Measurements from ENCODE around the gene ADAM19.

The ADAM19 gene

DNA sequence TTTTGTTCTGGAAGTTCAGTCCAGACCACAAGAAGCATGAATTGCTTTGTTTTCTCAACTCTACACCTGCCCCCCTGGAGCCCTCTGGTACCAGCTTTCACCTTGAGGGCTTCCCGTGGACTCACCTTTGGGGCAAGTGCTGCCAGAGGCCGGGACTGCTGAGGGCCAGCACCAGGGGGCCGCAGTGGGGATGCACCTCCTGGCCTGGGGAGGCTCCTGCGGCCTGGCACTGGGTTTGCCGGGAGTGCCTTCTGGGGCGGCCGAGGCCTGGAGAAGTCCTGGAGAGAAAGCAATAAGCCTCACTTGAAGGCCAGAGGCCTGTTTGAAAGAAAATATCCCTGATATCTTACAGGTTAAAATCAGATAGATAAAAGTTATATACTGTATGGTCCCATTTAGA is 93.9 kb downstream of the ADAM19 start:
- DNase-seq: no peak

- no peak for DNase-seq
Measured at GRCh38 chr5:157481265-157481664, 94.3 kb downstream of the ADAM19 start.

DNA sequence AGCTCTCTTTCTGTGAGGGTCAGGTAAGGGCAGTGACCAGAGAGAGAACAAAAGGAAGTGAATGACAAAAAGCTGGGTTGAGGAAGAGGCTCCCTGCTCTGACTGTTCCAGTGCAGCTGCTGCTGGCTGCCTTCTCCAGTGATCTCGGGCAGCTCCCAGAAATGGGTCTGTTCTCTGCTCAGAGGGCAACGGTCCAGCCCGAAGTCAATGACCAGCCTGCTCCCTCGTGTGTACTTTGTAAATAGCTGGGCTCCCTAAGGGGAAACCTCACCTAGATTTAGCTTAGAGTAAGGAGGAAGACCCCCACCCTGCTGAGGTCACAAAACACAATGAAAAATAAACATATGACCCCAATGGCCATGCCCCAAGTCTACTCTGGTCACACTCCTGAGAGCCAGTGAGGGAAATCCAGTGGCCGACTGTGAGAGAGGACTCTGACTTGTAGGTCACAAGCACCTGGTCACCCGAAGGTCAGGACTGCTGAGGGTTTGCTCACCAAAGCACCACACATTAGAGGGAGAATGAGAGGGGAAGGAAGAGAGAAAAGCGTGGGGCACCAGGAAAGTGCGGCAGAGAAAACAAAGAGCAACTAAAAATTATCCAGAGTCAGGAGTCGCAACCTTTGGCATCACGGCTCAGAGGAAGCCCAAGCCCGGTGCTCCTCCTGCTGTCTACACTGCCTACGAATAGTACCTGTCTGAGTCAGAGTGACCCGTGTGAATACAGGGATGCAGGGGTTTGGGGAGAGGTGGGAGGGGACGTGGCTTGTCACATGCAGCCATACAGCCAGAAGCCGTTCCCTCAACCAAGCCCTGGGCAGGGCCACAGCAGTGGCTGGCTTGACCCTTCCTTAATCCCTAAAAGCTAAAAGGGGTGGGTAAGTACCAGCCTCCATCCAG is 95.7 kb downstream of the ADAM19 start:
- no peak for DNase-seq

DNA sequence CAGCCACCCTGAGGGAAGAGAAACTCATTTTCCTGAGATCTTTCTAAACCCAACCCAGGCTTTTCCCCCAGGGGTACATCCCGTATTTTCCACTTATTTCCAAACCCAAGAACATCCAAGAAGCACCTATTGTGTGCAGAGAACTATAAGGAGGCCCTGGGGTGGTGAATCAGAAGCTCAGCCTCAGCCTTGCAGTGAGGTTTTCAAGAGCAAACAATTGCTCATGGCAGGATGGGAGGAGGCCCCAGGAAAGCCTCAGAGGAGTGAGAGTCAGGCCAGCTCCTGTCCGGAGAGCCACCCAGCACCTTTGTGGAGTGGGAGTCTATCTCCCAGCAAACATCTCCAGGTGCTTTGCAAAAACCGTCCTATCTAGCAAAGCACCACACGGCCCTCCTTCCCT is 96.4 kb downstream of the ADAM19 start:
- DNase-seq: no peak

GRCh38 chr5:157478726-157479125 is 96.8 kb downstream of the ADAM19 start:
- DNase-seq: no peak

DNA sequence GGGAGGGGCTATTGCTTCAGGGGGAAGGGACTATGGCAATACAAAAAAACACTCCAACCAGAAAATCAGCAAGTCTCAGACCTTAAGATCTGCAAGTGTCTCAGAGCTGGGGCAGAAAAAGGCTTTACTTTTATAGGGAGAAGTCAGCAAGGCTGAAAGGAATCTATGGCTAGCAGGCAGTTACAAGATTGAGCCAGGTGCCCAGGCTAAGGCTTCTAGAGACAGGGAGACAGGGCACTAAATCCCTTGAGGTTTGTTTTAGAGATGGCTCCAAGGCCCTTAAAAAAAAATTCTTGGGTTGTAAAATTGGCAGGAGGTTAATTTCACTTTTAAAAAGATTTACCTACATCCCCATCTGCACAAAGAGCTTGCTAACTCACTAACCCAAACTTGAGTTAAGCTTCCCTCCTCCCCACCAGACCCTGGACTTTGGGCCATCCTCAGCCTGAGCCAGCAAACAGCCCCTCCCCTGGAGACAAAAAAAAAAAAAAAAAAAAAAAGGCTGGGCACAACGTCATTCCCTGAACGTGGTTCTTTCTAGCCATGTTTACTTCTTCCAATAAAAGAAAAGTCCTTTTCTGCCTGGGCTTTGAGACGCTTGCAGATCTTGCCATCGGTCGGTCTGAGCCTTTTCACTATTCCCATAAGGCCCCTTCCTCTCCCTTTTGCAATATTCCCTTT is 97.6 kb downstream of the ADAM19 start:
- no peak for DNase-seq

DNA sequence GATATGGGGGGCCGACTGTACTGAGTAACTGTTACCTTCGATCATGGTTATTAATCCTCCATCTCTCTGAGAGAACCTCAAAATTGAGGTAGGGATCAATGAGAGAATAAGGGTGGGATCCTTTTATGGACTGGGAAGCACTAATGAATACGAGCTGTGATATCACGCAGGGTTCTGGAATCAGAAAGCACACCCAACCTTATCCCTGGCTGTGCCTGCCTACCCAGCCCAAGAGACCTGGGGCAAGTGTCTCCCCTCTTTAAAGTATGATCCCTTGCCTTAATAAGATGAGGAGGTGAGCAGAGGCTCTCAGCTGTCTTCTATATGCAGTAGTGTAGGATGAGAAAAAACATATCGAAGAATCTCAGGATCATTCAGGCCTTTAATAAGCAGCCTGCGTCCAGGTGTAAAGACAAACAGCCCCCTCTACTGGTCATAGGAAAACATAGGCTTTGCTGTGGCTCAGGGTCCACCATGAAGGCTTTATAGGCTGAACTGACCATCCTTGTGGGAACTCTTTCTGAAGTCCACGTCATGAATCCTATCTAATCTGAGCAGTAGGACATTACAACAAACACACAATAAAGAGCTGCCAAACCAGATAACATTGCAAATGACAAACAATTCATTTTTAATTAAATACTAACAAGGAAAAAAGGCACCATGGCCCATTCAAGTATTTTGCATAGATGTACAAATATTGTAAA is 98.7 kb downstream of the ADAM19 start:
- peak; percentile 83 to 90 (median 84) for DNase-seq

DNA sequence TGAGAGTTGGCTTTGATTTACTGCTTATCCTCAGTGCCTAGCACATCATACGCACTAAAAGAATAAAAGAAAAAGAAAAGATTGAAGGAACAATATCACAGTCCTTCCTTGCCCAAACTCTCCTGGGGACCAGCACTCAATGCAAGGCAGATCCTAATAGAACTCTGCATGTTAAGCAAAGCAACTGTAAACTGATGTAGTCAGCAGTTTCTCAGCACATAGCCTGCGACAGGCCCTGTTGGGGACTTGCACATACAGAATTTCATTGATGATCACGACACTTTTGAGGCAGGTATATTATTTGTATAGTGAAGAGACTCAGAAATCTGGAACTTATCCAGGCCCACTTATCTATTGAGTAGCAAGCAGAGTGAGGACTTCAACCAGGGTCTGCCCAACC is 100.1 kb downstream of the ADAM19 start:
- no peak for DNase-seq

DNA sequence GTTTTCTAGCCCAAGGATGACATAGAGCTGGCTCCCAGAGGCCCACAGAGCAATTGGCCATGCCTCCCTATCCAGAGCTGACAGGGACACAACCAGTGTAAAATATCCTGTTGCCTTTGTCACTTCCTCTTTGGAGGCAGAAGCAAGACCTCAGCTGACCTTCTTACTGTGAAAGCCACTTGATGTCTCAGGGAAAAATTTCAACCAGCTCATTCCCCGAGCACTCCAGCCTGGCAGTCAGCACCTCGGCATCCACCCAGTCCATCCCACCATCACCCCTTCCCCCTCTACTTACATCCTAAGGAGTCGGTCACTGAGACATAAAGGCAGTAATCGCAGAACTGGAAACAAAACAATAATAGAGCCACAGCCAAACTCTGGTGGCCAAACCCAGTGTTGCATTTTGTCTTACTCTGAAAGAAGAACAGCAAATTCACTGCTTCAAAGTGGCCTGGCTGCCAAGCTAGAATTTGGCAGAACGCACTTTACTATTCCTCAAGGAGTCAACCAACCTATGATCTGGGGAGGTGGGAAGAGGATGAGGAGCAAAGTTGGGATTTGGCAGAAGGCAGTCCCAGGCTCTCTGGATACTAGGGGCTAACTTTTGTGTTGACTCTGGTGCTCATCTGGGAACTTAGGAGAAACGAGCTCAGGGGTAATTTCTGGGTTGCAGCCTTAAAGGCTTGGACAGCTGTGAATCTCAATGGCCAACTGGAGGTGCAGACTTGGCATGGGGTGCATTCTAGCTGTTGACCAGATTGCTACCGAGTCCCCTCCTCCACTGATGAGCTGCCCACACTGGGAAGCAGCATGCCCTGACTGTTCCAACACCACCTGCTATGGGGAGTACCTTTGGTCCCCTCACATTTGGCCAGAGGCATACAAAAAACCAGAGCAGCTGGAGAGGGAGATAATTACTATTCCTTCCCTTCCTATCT is 101.9 kb downstream of the ADAM19 start:
- peak; percentile 76 to 83 (median 82) for DNase-seq

GRCh38 chr5:157471709-157472108 is 103.9 kb downstream of the ADAM19 start:
- DNase-seq: peak; percentile 56 to 67 (median 57)

DNA sequence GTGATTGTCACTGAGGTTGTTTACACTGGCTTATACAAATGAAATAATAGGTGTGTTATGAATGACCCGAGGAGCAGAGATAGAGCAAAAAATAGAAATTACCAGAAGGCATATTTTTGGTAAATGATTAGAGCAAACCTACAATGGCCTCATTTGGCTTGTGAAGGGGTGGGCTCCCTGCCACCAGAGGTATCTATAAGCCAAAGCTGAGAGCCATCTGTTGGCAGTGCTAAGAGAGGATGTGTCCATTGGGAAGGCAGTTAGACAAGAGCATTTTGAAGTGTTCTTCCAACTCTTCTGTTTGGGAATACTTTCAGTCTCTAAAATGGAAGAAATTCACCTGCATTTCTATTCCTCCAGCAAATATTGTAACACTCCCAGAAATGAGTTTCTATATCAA is 104.9 kb downstream of the ADAM19 start:
- no peak for DNase-seq

GRCh38 chr5:157469687-157470086 is 105.9 kb downstream of the ADAM19 start:
- DNase-seq: no peak

DNA sequence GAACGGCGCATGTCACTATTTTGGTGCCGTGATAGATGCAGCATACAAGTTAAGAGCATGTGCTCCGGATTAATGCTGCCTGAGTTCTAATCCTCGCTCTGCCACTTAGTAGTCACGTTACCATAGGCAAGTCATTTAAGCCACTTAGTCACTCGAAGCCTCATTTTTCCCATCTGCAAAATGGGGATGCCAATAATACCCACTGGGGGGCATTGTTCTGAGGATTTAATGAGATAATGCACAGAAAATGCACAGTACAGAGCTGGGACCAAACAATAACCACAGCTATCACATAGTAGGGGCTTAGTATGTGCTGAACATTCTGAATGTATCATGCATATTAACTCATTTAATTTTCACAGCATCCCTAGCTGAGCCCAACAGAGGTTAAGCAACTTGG is 106.5 kb downstream of the ADAM19 start:
- no peak for DNase-seq

GRCh38 chr5:157468293-157468965 is 107.1 kb downstream of the ADAM19 start:
- DNase-seq: no peak

GRCh38 chr5:157464519-157465171 is 110.9 kb downstream of the ADAM19 start:
- DNase-seq: peak; percentile 89 to 95 (median 93)

- DNase-seq: peak; percentile 76 to 89 (median 87)
Measured at GRCh38 chr5:157463621-157464518, 111.7 kb downstream of the ADAM19 start.

- DNase-seq: no peak
Measured at GRCh38 chr5:157463081-157463480, 112.5 kb downstream of the ADAM19 start.

DNA sequence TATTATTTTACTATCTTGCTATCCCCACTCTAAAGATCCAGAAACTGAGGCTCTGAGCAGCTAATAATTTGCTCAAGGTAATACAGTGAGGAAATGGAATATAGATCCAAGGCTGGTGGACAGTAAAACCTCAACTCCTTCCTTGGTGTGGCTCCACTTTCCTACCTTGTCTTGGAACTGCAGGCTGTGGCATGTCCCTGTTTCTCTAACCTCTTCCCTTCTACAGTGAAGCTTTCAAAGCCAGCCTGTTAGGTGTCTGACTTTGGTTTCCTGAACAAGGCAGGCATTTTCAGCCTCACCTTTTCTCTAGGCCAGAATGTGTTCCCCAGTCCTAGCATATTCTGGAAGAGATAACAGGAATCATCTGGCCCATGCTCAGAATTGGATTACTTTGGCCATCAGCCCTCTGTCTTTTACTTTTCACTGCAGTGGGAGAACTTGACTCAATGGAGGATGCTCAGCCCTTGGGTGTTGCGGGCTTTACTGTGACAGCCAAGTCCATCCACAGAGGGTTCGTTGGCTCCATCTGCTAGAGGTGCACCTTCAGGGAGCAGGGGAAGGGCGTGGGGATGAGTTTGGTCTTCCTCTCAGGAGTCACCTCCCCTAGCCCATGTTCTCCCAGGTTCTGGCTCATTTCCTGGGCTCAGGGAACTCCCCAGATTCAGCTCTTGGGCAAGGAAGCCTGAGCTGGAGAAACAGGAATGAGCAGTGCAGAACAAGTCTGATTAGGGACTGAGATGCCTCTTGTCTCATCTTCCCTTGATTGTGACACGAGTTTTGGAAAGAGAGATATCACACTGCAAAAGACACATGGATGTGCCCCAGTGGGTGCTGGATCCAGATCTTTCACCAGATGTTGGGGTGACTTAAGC is 114.4 kb downstream of the ADAM19 start:
- DNase-seq: no peak
